OCI-LY1 (cell line): ENCODE data around the gene BRF1.

Experiments
- H2AFZ ChIP-seq: fragments of 200-600 bp; sonication (generic), shearing (Covaris generic); 2 replicates; pipeline ENCODE4 v1.6.0; 2014; ENCODE audit warnings: antibody characterized with exemption, mild to moderate bottlenecking, low read length
- H3F3A ChIP-seq: fragments of 200-600 bp; sonication (generic), shearing (Covaris generic); 2 replicates; pipeline ENCODE4 v1.6.0; 2014; ENCODE audit warnings: mild to moderate bottlenecking, antibody characterized with exemption, low read length, moderate library complexity; ENCODE audit not compliant: insufficient read depth
- H3K27ac ChIP-seq: fragments of 200-600 bp; sonication (generic); 2 replicates; pipeline ENCODE4 v1.5.1; 2014; ENCODE audit warnings: low read length, mixed run types, mild to moderate bottlenecking, low read depth; ENCODE audit not compliant: poor library complexity, severe bottlenecking
- H3K27me3 ChIP-seq: fragments of 200-600 bp; sonication (generic); 2 replicates; pipeline ENCODE4 v1.6.0; 2014; ENCODE audit warnings: antibody characterized with exemption, mild to moderate bottlenecking, low read length, moderate library complexity; ENCODE audit not compliant: insufficient read depth
- H3K36me3 ChIP-seq: fragments of 200-600 bp; sonication (generic); 2 replicates; pipeline ENCODE4 v1.6.1; 2014; ENCODE audit warnings: mild to moderate bottlenecking, antibody characterized with exemption, low read length, moderate library complexity, mixed read lengths; ENCODE audit not compliant: insufficient read depth
- H3K4me1 ChIP-seq: fragments of 200-600 bp; sonication (generic); 2 replicates; pipeline ENCODE4 v1.5.1; 2014; ENCODE audit warnings: mild to moderate bottlenecking, low read length, moderate library complexity; ENCODE audit not compliant: insufficient read depth, severe bottlenecking
- H3K4me2 ChIP-seq: fragments of 200-600 bp; sonication (generic), shearing (Covaris generic); 2 replicates; pipeline ENCODE4 v1.6.1; 2014; ENCODE audit warnings: low read length
- H3K4me3 ChIP-seq: fragments of 200-600 bp; sonication (generic); 2 replicates; pipeline ENCODE4 v1.5.1; 2014; ENCODE audit warnings: low read length, low read depth, mild to moderate bottlenecking, mixed read lengths; ENCODE audit not compliant: poor library complexity, severe bottlenecking
- H3K79me2 ChIP-seq: fragments of 200-600 bp; shearing (Covaris generic); 2 replicates; pipeline ENCODE4 v1.6.1; 2016; ENCODE audit warnings: mixed run types, low read length, mixed read lengths; ENCODE audit not compliant: insufficient read depth
- H3K9ac ChIP-seq: fragments of 200-600 bp; sonication (generic), shearing (Covaris generic); 2 replicates; pipeline ENCODE4 v1.6.1; 2014; ENCODE audit warnings: mild to moderate bottlenecking, low read length, mixed read lengths
- H3K9me2 ChIP-seq: fragments of 200-600 bp; sonication (generic), shearing (Covaris generic); 2 replicates; pipeline ENCODE4 v1.6.1; 2014; ENCODE audit warnings: low read depth, mild to moderate bottlenecking, low read length, mixed read lengths
- H3K9me3 ChIP-seq: fragments of 200-600 bp; shearing (Covaris generic); 2 replicates; pipeline ENCODE4 v1.6.1; 2014; ENCODE audit warnings: low read length, mixed read lengths
- H4K20me1 ChIP-seq: fragments of 200-600 bp; sonication (generic), shearing (Covaris generic); 2 replicates; pipeline ENCODE4 v1.6.0; 2016; ENCODE audit warnings: mild to moderate bottlenecking, low read length; ENCODE audit not compliant: insufficient read depth
- EZH2 ChIP-seq: fragments of 200-600 bp; sonication (generic), shearing (Covaris generic); IDR thresholded peaks from 2 replicates; pipeline ENCODE4 v1.8.0; 2017; ENCODE audit warnings: borderline replicate concordance, mixed run types, mild to moderate bottlenecking, antibody characterized with exemption, low read length, moderate library complexity, mixed read lengths
- TF ChIP-seq, protein P1 (sequence below): fragments of 200-600 bp; sonication (generic), shearing (Covaris generic); IDR thresholded peaks from 2 replicates; pipeline ENCODE4 v1.5.1; 2017; ENCODE audit warnings: mild to moderate bottlenecking, antibody characterized with exemption, low read length, moderate library complexity, mixed read lengths

Gene BRF1

DNA sequence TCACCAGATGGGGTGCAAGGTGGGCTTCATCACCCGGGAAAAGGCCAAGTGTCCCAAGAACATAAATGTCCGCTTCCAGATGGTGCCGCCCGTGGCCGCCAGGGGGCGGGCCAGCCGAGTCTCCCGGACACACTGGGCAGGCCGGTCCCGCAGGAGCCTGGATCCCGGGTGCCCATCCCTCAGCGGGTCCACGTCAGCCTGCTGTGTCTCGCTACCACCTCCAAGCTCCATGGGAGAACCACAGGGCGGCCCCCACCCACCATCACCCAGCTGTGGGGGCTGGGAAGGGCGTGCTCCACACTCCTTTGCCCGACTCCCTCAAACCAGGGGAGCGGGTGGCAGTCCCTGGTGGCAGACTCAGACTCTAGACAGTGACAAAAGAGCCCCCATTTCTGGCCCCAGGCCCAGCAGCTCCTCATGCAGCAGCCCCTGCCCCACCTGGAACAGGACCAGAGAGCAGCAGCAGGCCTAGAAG lies 97.7 kb downstream of the BRF1 start:
- no peak overlapping the region for H3K27ac ChIP-seq
- TF ChIP-seq, protein P1, sequence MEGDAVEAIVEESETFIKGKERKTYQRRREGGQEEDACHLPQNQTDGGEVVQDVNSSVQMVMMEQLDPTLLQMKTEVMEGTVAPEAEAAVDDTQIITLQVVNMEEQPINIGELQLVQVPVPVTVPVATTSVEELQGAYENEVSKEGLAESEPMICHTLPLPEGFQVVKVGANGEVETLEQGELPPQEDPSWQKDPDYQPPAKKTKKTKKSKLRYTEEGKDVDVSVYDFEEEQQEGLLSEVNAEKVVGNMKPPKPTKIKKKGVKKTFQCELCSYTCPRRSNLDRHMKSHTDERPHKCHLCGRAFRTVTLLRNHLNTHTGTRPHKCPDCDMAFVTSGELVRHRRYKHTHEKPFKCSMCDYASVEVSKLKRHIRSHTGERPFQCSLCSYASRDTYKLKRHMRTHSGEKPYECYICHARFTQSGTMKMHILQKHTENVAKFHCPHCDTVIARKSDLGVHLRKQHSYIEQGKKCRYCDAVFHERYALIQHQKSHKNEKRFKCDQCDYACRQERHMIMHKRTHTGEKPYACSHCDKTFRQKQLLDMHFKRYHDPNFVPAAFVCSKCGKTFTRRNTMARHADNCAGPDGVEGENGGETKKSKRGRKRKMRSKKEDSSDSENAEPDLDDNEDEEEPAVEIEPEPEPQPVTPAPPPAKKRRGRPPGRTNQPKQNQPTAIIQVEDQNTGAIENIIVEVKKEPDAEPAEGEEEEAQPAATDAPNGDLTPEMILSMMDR, result peak; percentile 99
- no peak for TF ChIP-seq EZH2
- no peaks in the 10 kb centered on the region for H3K4me1 ChIP-seq
- no peak overlapping the region for H3K4me2 ChIP-seq
- H2AFZ ChIP-seq, result no peak overlapping the region
- H4K20me1 ChIP-seq, result no peaks in the 10 kb centered on the region
- no peaks in the 10 kb centered on the region for H3K36me3 ChIP-seq
- H3K9ac ChIP-seq, result no peak overlapping the region
- no peaks in the 10 kb centered on the region for H3K79me2 ChIP-seq
- no peak overlapping the region for H3K4me3 ChIP-seq
- no peaks in the 10 kb centered on the region for H3F3A ChIP-seq
- H3K9me2 ChIP-seq, result no peaks in the 10 kb centered on the region
- no peaks in the 10 kb centered on the region for H3K9me3 ChIP-seq
- H3K27me3 ChIP-seq, result peaks cover 3% of the 10 kb centered on the region; the same call in 1 of the 2 replicates

- H3K9me2 ChIP-seq, result no peaks in the 10 kb centered on the region
- H3F3A ChIP-seq, result no peaks in the 10 kb centered on the region
- no peak overlapping the region for H3K4me2 ChIP-seq
- H3K79me2 ChIP-seq, result no peaks in the 10 kb centered on the region
- H3K4me1 ChIP-seq, result no peaks in the 10 kb centered on the region
- no peaks in the 10 kb centered on the region for H4K20me1 ChIP-seq
- peaks cover 3% of the 10 kb centered on the region; the same call in 1 of the 2 replicates for H3K27me3 ChIP-seq
- no peak overlapping the region for H3K9ac ChIP-seq
- H3K27ac ChIP-seq, result no peak overlapping the region
- H3K36me3 ChIP-seq, result no peaks in the 10 kb centered on the region
- no peaks in the 10 kb centered on the region for H3K9me3 ChIP-seq
- no peak overlapping the region for H3K4me3 ChIP-seq
- TF ChIP-seq, protein P1, result no peak
- no peak for TF ChIP-seq EZH2
- H2AFZ ChIP-seq, result no peak overlapping the region
Observed at GRCh38 chr14:105201925-105202513, 98.8 kb downstream of the BRF1 start.

GRCh38 chr14:105201156-105201924 lies 99.5 kb downstream of the BRF1 start:
- no peak overlapping the region for H3K9ac ChIP-seq
- H3K9me2 ChIP-seq, result no peaks in the 10 kb centered on the region
- H3K4me3 ChIP-seq, result no peak overlapping the region
- H3K4me1 ChIP-seq, result no peaks in the 10 kb centered on the region
- H3K79me2 ChIP-seq, result no peaks in the 10 kb centered on the region
- TF ChIP-seq, protein P1, result peak; percentile 47; the same call in 1 of the 2 replicates
- no peak for TF ChIP-seq EZH2
- no peaks in the 10 kb centered on the region for H3K9me3 ChIP-seq
- peaks cover 3% of the 10 kb centered on the region; the same call in 1 of the 2 replicates for H3K27me3 ChIP-seq
- H4K20me1 ChIP-seq, result no peaks in the 10 kb centered on the region
- no peak overlapping the region for H3K4me2 ChIP-seq
- no peak overlapping the region for H2AFZ ChIP-seq
- no peak overlapping the region for H3K27ac ChIP-seq
- H3K36me3 ChIP-seq, result no peaks in the 10 kb centered on the region
- H3F3A ChIP-seq, result no peaks in the 10 kb centered on the region
